Thyroid gland (tissue), 4 donors: ENCODE results near the gene TSGA10.
"Not testable (repeated sequence)": the region's sequence is repeated elsewhere in the genome, so short reads cannot be mapped to it uniquely, and the experiment has no call there.

Experiments used
- POLR2A ChIP-seq, 2 donors: fragments of 450-650 bp; IDR thresholded peaks; one replicate each; pipeline ENCODE4 v1.6.1; 2017; ENCODE audit warnings: antibody characterized with exemption in 2 of 2, mild to moderate bottlenecking in 2 of 2, moderate library complexity in 1 of 2
- TF ChIP-seq, protein P1 (sequence below), 6 experiments: fragments of 200-600 bp in 3 of 6; fragments of 450-650 bp in 3 of 6; sonication (generic) in 3 of 6; IDR thresholded peaks; one replicate each; pipeline ENCODE4 v1.5.1; 2016 to 2019; ENCODE audit warnings: antibody characterized with exemption in 6 of 6, mild to moderate bottlenecking in 2 of 6, inconsistent platforms in 1 of 6, moderate library complexity in 1 of 6

DNA sequence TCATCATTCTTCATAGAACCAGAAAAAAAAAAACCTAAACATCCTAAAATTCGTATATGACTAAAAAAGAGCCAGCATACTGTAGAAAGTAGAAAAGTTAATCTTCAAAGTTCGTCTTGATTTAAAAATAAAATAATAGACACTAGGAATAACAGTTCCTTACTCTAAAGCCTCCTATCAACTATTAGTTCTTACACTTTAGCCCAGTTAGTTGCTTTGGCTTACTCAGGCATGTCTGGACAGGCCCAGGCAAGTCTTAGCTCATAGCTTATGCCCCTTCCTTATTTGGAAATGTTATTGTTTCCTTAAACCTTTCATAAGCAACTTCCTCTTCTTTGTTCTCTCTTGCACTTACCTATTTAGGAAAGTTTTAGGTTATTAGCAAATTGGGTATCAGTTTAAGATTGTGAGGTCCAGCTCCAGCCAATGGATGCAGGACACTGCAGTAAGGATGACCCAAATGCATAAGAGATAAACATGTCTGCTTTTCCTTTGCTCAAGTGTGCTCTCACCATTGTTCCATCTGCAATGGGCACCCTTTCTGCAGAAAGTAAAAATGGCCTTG is 113.9 kb downstream of the TSGA10 start:
- TF ChIP-seq, protein P1, sequence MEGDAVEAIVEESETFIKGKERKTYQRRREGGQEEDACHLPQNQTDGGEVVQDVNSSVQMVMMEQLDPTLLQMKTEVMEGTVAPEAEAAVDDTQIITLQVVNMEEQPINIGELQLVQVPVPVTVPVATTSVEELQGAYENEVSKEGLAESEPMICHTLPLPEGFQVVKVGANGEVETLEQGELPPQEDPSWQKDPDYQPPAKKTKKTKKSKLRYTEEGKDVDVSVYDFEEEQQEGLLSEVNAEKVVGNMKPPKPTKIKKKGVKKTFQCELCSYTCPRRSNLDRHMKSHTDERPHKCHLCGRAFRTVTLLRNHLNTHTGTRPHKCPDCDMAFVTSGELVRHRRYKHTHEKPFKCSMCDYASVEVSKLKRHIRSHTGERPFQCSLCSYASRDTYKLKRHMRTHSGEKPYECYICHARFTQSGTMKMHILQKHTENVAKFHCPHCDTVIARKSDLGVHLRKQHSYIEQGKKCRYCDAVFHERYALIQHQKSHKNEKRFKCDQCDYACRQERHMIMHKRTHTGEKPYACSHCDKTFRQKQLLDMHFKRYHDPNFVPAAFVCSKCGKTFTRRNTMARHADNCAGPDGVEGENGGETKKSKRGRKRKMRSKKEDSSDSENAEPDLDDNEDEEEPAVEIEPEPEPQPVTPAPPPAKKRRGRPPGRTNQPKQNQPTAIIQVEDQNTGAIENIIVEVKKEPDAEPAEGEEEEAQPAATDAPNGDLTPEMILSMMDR (IDR thresholded peaks at IDR 0.05) = not testable (repeated sequence)
- not testable (repeated sequence) for TF ChIP-seq POLR2A (IDR thresholded peaks at IDR 0.05)
